GM10266 (cell line): Measurements from ENCODE around the gene KIAA0753.
"Not testable (repeated sequence)": the region's sequence is repeated elsewhere in the genome, so short reads cannot be mapped to it uniquely, and the experiment has no call there.

ENCODE experiments used
- DNase-seq: peaks from one replicate; pipeline ENCODE4 v3.0.0; 2012; ENCODE audit errors: extremely low spot score
- CTCF ChIP-seq: IDR thresholded peaks from 2 replicates; pipeline ENCODE4 v1.5.1; 2012; ENCODE audit warnings: mild to moderate bottlenecking, low read depth; ENCODE audit not compliant: control insufficient read depth, insufficient read depth; ENCODE audit errors: missing control alignments

Gene KIAA0753

GRCh38 chr17:6660805-6661463 lies 20.4 kb upstream of the KIAA0753 start:
- peak; percentile 65 for DNase-seq

GRCh38 chr17:6660101-6660500 lies 19.6 kb upstream of the KIAA0753 start:
- TF ChIP-seq CTCF: no peak
- DNase-seq: no peak

More at GRCh38 chr17:6660805-6661463, 20.4 kb upstream of the KIAA0753 start:
- TF ChIP-seq CTCF: no peak

GRCh38 chr17:6658411-6658810 lies 17.9 kb upstream of the KIAA0753 start:
- DNase-seq: not testable (repeated sequence)

- DNase-seq: no peak
- TF ChIP-seq CTCF: no peak
These were observed 17.2 kb upstream of the KIAA0753 start for GRCh38 chr17:6657633-6658287.

- DNase-seq: peak; percentile 45
These were observed 16.5 kb upstream of the KIAA0753 start for GRCh38 chr17:6656797-6657632.

- DNase-seq: not testable (repeated sequence)
These were observed 15.3 kb upstream of the KIAA0753 start for GRCh38 chr17:6655732-6656361.

GRCh38 chr17:6654841-6655731 lies 14.6 kb upstream of the KIAA0753 start:
- no peak for DNase-seq
- TF ChIP-seq CTCF: no peak

- peak; percentile 51 for DNase-seq
These were observed 11.5 kb upstream of the KIAA0753 start for GRCh38 chr17:6651919-6652452.

More at GRCh38 chr17:6651919-6652452, 11.5 kb upstream of the KIAA0753 start:
- TF ChIP-seq CTCF: no peak
